Type B pancreatic cell (in vitro differentiated cells): Measurements from ENCODE around the gene ARHGEF1. TPM values are rescaled to one million over a fixed set of nuclear protein-coding genes. Genes with fewer than 3 reads are reported as not detected.
A peak's percentile ranks its signal among the peaks of the same experiment; 100 is the strongest.

Experiments
- DNase-seq: peaks from one replicate; pipeline ENCODE4 v3.0.0; 2021; ENCODE audit warnings: mixed read lengths; ENCODE audit not compliant: unreplicated experiment; ENCODE audit errors: extremely low spot score
- H3K27ac Mint-ChIP-seq: 2 replicates; pipeline ENCODE4 v1.8.0; 2021; ENCODE audit warnings: mild to moderate bottlenecking, mixed read lengths
- H3K27me3 Mint-ChIP-seq: 2 replicates; pipeline ENCODE4 v1.8.0; 2021; ENCODE audit warnings: mixed read lengths
- H3K36me3 Mint-ChIP-seq: 2 replicates; pipeline ENCODE4 v1.8.0; 2021; ENCODE audit warnings: mixed read lengths
- H3K4me1 Mint-ChIP-seq: one replicate; pipeline ENCODE4 v1.8.0; 2021; ENCODE audit warnings: mixed read lengths; ENCODE audit not compliant: unreplicated experiment
- H3K4me3 Mint-ChIP-seq: 2 replicates; pipeline ENCODE4 v1.8.0; 2021; ENCODE audit warnings: mild to moderate bottlenecking, mixed read lengths
- H3K9me3 Mint-ChIP-seq: 2 replicates; pipeline ENCODE4 v1.8.0; 2021; ENCODE audit warnings: mixed read lengths
- CTCF ChIP-seq: fragments of 200-600 bp; sonication (generic); conservative IDR thresholded peaks from 2 replicates; pipeline ENCODE4 v1.5.0; 2021; ENCODE audit warnings: antibody characterized with exemption, mild to moderate bottlenecking
- total RNA-seq: library from RNA; stranded (reverse); gene quantifications from 2 replicates; pipeline ENCODE4 v1.2.1, GENCODE V29; 2021; ENCODE audit warnings: low replicate concordance

The ARHGEF1 gene
- total RNA-seq, 1 donor from 2014 or later: 58.9 TPM

- Mint-ChIP-seq H3K27ac (no peak overlapping the region), H3K4me3 (no peak overlapping the region), H3K4me1 (peaks cover 7% of the 10 kb centered on the region), H3K9me3 (no peaks in the 10 kb centered on the region), H3K27me3 (peaks cover 48% of the 10 kb centered on the region), H3K36me3 (no peaks in the 10 kb centered on the region)
- TF ChIP-seq CTCF: no peak
- DNase-seq: no peak
These were observed 43.2 kb downstream of the ARHGEF1 start for GRCh38 chr19:41926028-41926762.

- Mint-ChIP-seq H3K36me3 (no peaks in the 10 kb centered on the region), H3K4me3 (no peak overlapping the region), H3K4me1 (peaks cover 7% of the 10 kb centered on the region), H3K9me3 (no peaks in the 10 kb centered on the region), H3K27ac (no peak overlapping the region), H3K27me3 (peaks cover 50% of the 10 kb centered on the region)
- no peak for DNase-seq
- no peak for TF ChIP-seq CTCF
These were observed 43.9 kb downstream of the ARHGEF1 start for GRCh38 chr19:41926763-41927496.

GRCh38 chr19:41927497-41928192, 44.7 kb downstream of the ARHGEF1 start:
- peaks cover 7% of the 10 kb centered on the region for H3K4me1 Mint-ChIP-seq

GRCh38 chr19:41928221-41928683, 45.3 kb downstream of the ARHGEF1 start, which contains the start of gene ERFL:
ERFL (minus strand) TSS chr19:41928449; CDS start chr19:41912919, 15,530 bp downstream.
- no peak for TF ChIP-seq CTCF
- Mint-ChIP-seq H3K27ac (peak within 1 kb of the TSS; percentile 40), H3K4me3 (peak within 1 kb of the TSS; percentile 82), H3K4me1 (peaks cover 7% of the 10 kb centered on the region), H3K9me3 (no peaks in the 10 kb centered on the region), H3K36me3 (no peaks in the 10 kb centered on the region), H3K27me3 (peaks cover 54% of the 10 kb centered on the region)
- no peak for DNase-seq

More at GRCh38 chr19:41927497-41928192, 44.7 kb downstream of the ARHGEF1 start:
- H3K9me3 Mint-ChIP-seq: no peaks in the 10 kb centered on the region
- H3K36me3 Mint-ChIP-seq: no peaks in the 10 kb centered on the region
- H3K27me3 Mint-ChIP-seq: peaks cover 51% of the 10 kb centered on the region
- TF ChIP-seq CTCF: no peak
- peak overlapping the region; percentile 75 for H3K4me3 Mint-ChIP-seq
- no peak for DNase-seq
- H3K27ac Mint-ChIP-seq: no peak overlapping the region

GRCh38 chr19:41928754-41929535, 46.0 kb downstream of the ARHGEF1 start:
- Mint-ChIP-seq H3K4me1 (peaks cover 7% of the 10 kb centered on the region), H3K27ac (peak overlapping the region; percentile 40), H3K36me3 (no peaks in the 10 kb centered on the region), H3K4me3 (peak overlapping the region; percentile 82), H3K27me3 (peaks cover 58% of the 10 kb centered on the region), H3K9me3 (no peaks in the 10 kb centered on the region)
- no peak for TF ChIP-seq CTCF
- DNase-seq: no peak
